ENCODE measurements around the gene RNH1. TPM values are rescaled to one million over a fixed set of nuclear protein-coding genes. Genes with fewer than 3 reads are reported as not detected.

Gene RNH1
- total RNA-seq, 2 experiments from 2014 or later: 65.5 to 65.7 TPM

GRCh38 chr11:529728-530411 is 22.8 kb upstream of the RNH1 start:
- BruUV-seq (replicated peaks): no TSS peak
- Histone ChIP-seq H3K9me2 (ENCODE audit: insufficient read depth, low read length) (no peaks in the 10 kb centered on the region), H3K4me3 (ENCODE audit: low read depth, low read length, poor library complexity, severe bottlenecking) (no peak overlapping the region), H3K27ac (ENCODE audit: low read depth, low read length, poor library complexity, severe bottlenecking) (no peak overlapping the region), H3K79me2 (ENCODE audit: insufficient read depth, low read depth, low read length) (no peaks in the 10 kb centered on the region), H2AFZ (ENCODE audit: low read length) (no peak overlapping the region), H3K4me1 (ENCODE audit: insufficient read depth, low read length, poor library complexity, severe bottlenecking) (peaks cover 8% of the 10 kb centered on the region), H3K9me3 (ENCODE audit: low read length) (no peaks in the 10 kb centered on the region), H3K36me3 (ENCODE audit: insufficient read depth, low read length) (peaks cover 17% of the 10 kb centered on the region; the same call in 1 of the 2 replicates), H3K4me2 (ENCODE audit: low read length) (no peak overlapping the region), H4K20me1 (ENCODE audit: insufficient read depth, low read length) (no peaks in the 10 kb centered on the region)
- ChIA-PET POLR2A (no interaction called here), CTCF (ENCODE audit: unreplicated experiment) (no interaction called here)
- DNase-seq (ENCODE audit: low spot score): no peak
- TF ChIP-seq EZH2phosphoT487 (IDR thresholded peaks at IDR 0.05; ENCODE audit: borderline replicate concordance, low read depth, low read length): no peak
- TF ChIP-seq CTCF (conservative IDR thresholded peaks at IDR 0.05; ENCODE audit: low read length): no peak
- intact Hi-C loops (cut with micrococcal nuclease; ENCODE audit: unreplicated experiment): no loop called here

GRCh38 chr11:528815-529727 is 22.0 kb upstream of the RNH1 start:
- DNase-seq (ENCODE audit: low spot score): no peak
- BruUV-seq (replicated peaks): no TSS peak
- no peaks in the 10 kb centered on the region for H3K79me2 ChIP-seq (ENCODE audit: insufficient read depth, low read depth, low read length)
- peaks cover 17% of the 10 kb centered on the region; the same call in 1 of the 2 replicates for H3K36me3 ChIP-seq (ENCODE audit: insufficient read depth, low read length)
- ChIA-PET POLR2A (no interaction called here), CTCF (ENCODE audit: unreplicated experiment) (no interaction called here)
- no peak overlapping the region for H3K4me3 ChIP-seq (ENCODE audit: low read depth, low read length, poor library complexity, severe bottlenecking)
- peaks cover 3% of the 10 kb centered on the region for H3K4me1 ChIP-seq (ENCODE audit: insufficient read depth, low read length, poor library complexity, severe bottlenecking)
- H4K20me1 ChIP-seq (ENCODE audit: insufficient read depth, low read length): no peaks in the 10 kb centered on the region
- no peak for TF ChIP-seq EZH2phosphoT487 (IDR thresholded peaks at IDR 0.05; ENCODE audit: borderline replicate concordance, low read depth, low read length)
- no peak for TF ChIP-seq CTCF (conservative IDR thresholded peaks at IDR 0.05; ENCODE audit: low read length)
- intact Hi-C loops (cut with micrococcal nuclease; ENCODE audit: unreplicated experiment): no loop called here
- H2AFZ ChIP-seq (ENCODE audit: low read length): no peak overlapping the region
- H3K27ac ChIP-seq (ENCODE audit: low read depth, low read length, poor library complexity, severe bottlenecking): no peak overlapping the region
- no peaks in the 10 kb centered on the region for H3K9me3 ChIP-seq (ENCODE audit: low read length)
- no peaks in the 10 kb centered on the region for H3K9me2 ChIP-seq (ENCODE audit: insufficient read depth, low read length)
- H3K4me2 ChIP-seq (ENCODE audit: low read length): no peak overlapping the region

Data from OCI-LY7 (cell line).